HG03196 (cell line): ENCODE results near the gene CDON.
"Not testable (repeated sequence)": the region's sequence is repeated elsewhere in the genome, so short reads cannot be mapped to it uniquely, and the experiment has no call there.

ENCODE experiments used
- ATAC-seq: cut with Tn5 transposase; IDR thresholded peaks from one replicate; pipeline ENCODE4 v1.9.1; 2021; ENCODE audit not compliant: unreplicated experiment

Gene CDON

GRCh38 chr11:125929445-125930075, 133.1 kb downstream of the CDON start:
- no peak for ATAC-seq

- ATAC-seq: no peak
Observed at GRCh38 chr11:125926682-125927081, 136.0 kb downstream of the CDON start.

- ATAC-seq: no peak
Observed at GRCh38 chr11:125925804-125926203, 136.9 kb downstream of the CDON start.

- no peak for ATAC-seq
Observed at GRCh38 chr11:125925247-125925740, 137.4 kb downstream of the CDON start.

GRCh38 chr11:125924384-125925007, 138.2 kb downstream of the CDON start:
- no peak for ATAC-seq

GRCh38 chr11:125923633-125924032, 139.0 kb downstream of the CDON start:
- no peak for ATAC-seq

- no peak for ATAC-seq
Observed at GRCh38 chr11:125923012-125923579, 139.6 kb downstream of the CDON start.

GRCh38 chr11:125922156-125922555, 140.5 kb downstream of the CDON start:
- no peak for ATAC-seq

GRCh38 chr11:125921042-125921441, 141.6 kb downstream of the CDON start:
- ATAC-seq: no peak

GRCh38 chr11:125918140-125918840, 144.4 kb downstream of the CDON start:
- no peak for ATAC-seq

- no peak for ATAC-seq
Observed at GRCh38 chr11:125916683-125917347, 145.9 kb downstream of the CDON start.

- not testable (repeated sequence) for ATAC-seq
Observed at GRCh38 chr11:125914601-125915000, 148.1 kb downstream of the CDON start.

- ATAC-seq: no peak
Observed at GRCh38 chr11:125910226-125910849, 152.3 kb downstream of the CDON start.
